ENCODE results near the gene ABT1.

ABT1 gene

GRCh38 chr6:26602262-26602661 lies 5.5 kb downstream of the ABT1 start:
- DNase-seq (ENCODE audit: insufficient read length, low spot score) = no peak
- FAIRE-seq = no peak
- no peak for TF ChIP-seq POLR2A (IDR thresholded peaks at IDR 0.05; ENCODE audit: low read depth, low read length)

DNA sequence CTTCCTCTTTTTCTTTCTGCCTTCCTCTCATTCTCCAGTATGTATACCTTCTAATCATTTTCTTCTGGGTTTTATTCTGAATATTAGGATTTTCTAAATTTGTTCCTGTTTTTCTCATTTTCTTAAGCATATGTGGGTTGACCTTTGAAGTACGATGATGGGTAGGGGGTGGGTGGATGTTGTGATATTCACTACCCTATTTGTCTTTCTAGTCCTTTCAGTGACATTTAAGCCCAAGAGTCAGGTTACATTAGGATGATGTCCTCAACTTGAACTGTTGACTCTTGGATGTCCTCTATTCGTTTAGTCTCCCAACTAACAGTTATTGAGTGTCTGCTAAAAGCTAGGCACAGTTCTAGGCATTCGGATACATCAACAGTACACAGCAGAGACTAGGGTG lies 7.3 kb downstream of the ABT1 start:
- no peak for TF ChIP-seq POLR2A (IDR thresholded peaks at IDR 0.05; ENCODE audit: low read depth, low read length)
- DNase-seq (ENCODE audit: insufficient read length, low spot score) = no peak
- FAIRE-seq = no peak

DNA sequence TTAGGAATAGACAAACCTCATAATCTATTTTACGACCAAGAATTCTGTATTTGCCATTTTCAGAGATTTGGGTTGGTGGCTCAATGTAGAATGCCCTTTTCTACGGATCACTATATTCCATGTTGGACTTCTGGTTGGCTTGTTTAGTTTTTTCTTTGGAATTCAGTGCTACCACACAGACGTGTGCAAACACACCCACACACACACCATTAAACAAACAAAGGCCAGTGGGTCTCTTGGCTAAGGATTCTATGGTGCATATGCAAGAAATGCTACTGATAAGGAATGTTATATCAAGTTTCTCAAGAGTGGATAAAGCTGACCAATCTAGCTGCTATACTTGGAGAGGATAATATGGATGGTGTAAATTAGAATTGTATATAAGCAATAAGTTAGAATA lies 8.0 kb downstream of the ABT1 start:
- TF ChIP-seq POLR2A (IDR thresholded peaks at IDR 0.05; ENCODE audit: low read depth, low read length) = no peak
- DNase-seq (ENCODE audit: insufficient read length, low spot score) (no peak), FAIRE-seq (no peak)

DNA sequence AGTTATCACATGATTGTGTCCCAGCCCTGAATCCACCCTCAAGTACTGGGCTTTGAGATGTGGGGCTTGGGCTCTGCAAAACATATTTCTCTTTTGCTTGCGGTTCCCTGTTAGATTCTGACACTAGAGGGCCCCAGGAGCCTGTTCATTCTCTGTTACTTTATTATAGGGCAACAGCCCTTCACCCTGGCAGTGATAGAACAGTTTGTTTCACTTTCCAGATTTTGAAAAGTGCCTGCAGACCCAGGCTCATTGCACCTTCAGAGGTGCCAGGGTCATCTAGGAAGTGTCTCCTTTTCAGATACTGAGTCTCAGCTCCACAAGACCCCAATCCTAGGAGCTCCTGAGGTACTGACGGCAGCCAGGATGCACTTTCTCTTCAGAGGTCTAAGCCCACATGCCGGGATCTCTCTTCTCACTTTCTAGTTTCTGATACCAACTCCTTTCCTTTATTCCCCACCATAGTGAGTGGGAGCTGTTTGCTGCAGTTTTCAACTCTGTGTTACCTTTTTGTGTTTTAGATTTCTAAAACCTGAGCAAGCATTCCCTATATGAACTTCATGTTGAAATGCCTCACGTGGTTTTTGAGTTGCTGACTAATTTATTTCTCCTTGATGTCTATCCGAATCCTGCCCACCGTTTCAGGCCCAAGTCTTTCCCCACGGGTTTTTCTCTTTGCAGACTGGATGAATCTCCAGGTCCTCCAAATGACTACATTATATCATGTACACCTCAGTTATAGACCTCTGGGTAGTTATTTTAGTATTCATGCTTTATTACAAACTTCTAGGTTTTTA lies 10.9 kb downstream of the ABT1 start:
- TF ChIP-seq POLR2A (IDR thresholded peaks at IDR 0.05; ENCODE audit: low read depth, low read length) = no peak
- DNase-seq (ENCODE audit: insufficient read length, low spot score) (peak; percentile 27), FAIRE-seq (peak; percentile 86)

GRCh38 chr6:26609463-26609862 lies 12.7 kb downstream of the ABT1 start:
- no peak for FAIRE-seq
- TF ChIP-seq POLR2A (IDR thresholded peaks at IDR 0.05; ENCODE audit: low read depth, low read length) = no peak
- no peak for DNase-seq (ENCODE audit: insufficient read length, low spot score)

GRCh38 chr6:26611599-26611998 lies 14.8 kb downstream of the ABT1 start:
- no peak for TF ChIP-seq POLR2A (IDR thresholded peaks at IDR 0.05; ENCODE audit: low read depth, low read length)
- no peak for DNase-seq (ENCODE audit: insufficient read length, low spot score)
- no peak for FAIRE-seq

GRCh38 chr6:26613201-26613600 lies 16.4 kb downstream of the ABT1 start:
- DNase-seq (ENCODE audit: insufficient read length, low spot score) (no peak), FAIRE-seq (no peak)
- no peak for TF ChIP-seq POLR2A (IDR thresholded peaks at IDR 0.05; ENCODE audit: low read depth, low read length)

GRCh38 chr6:26613689-26614683 lies 17.2 kb downstream of the ABT1 start:
- no peak for FAIRE-seq

GRCh38 chr6:26623339-26623859 lies 26.6 kb downstream of the ABT1 start:
- FAIRE-seq (no peak), DNase-seq (ENCODE audit: insufficient read length, low spot score) (no peak)
- no peak for TF ChIP-seq POLR2A (IDR thresholded peaks at IDR 0.05; ENCODE audit: low read depth, low read length)

More at GRCh38 chr6:26613689-26614683, 17.2 kb downstream of the ABT1 start:
- no peak for TF ChIP-seq POLR2A (IDR thresholded peaks at IDR 0.05; ENCODE audit: low read depth, low read length)
- DNase-seq (ENCODE audit: insufficient read length, low spot score) = no peak

DNA sequence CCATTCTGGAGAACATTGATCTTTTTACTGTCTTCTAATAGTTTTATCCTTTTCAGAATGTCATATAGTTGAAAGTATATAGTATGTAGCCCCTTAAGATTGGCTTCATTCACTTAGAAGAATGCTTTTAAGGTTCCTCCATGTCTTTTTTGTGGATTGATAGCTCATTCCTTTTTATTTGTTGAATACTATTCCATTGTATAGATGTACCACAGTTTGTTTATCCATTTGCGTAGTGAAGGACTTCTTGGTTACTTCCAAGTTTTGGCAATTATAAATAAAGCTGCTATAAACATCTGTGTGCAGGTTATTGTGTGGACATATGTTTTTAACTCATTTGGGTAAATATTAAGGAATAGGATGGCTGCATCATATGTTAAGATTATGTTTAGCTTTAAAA lies 27.8 kb downstream of the ABT1 start:
- FAIRE-seq (no peak), DNase-seq (ENCODE audit: insufficient read length, low spot score) (no peak)
- no peak for TF ChIP-seq POLR2A (IDR thresholded peaks at IDR 0.05; ENCODE audit: low read depth, low read length)

GRCh38 chr6:26627843-26628242 lies 31.1 kb downstream of the ABT1 start:
- DNase-seq (ENCODE audit: insufficient read length, low spot score) (no peak), FAIRE-seq (no peak)
- no peak for TF ChIP-seq POLR2A (IDR thresholded peaks at IDR 0.05; ENCODE audit: low read depth, low read length)

- TF ChIP-seq POLR2A (IDR thresholded peaks at IDR 0.05; ENCODE audit: low read depth, low read length) = no peak
- DNase-seq (ENCODE audit: insufficient read length, low spot score) (no peak), FAIRE-seq (no peak)
These were observed 32.6 kb downstream of the ABT1 start for GRCh38 chr6:26629359-26629758.

DNA sequence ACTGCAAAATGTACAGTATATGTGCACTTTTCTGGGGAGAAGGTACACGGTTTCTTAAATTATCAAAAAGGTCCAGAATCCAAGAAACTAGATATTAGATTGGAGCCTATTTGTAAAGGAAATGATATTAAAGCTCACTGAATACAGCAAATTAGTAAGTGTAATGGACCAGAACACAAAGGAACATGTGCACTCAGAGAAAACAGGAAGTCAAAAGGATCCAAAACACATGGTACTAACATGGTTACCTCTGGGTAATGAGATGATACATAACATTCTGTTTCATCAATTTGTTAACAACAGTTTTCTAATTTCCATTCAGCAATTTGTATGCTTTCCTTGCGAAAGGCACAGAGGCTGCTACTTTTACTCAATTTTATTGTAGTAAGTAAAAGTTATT lies 44.1 kb downstream of the ABT1 start:
- no peak for DNase-seq (ENCODE audit: insufficient read length, low spot score)
- no peak for FAIRE-seq
- TF ChIP-seq POLR2A (IDR thresholded peaks at IDR 0.05; ENCODE audit: low read depth, low read length) = no peak

DNA sequence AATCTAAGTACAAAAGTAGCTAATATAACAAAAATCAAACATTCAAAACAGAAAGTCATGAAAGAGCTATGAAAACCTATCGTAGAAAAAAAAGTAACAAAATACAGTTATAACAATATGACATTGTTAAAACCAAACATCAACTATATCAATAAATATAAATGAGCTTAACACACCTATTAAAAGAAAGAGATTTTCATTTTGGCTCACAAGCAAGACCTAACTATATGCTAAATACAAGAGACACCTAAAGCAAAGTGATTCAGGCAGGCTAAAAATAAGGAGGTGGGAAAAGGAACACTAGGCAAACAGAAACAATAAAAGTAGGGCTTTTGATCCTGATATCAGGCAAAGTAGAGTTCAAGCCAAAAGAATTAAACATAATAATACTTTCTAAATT lies 49.3 kb downstream of the ABT1 start:
- DNase-seq (ENCODE audit: insufficient read length, low spot score) (no peak), FAIRE-seq (no peak)
- TF ChIP-seq POLR2A (IDR thresholded peaks at IDR 0.05; ENCODE audit: low read depth, low read length) = no peak
